Measurements from ENCODE around the gene XDH. TPM values are rescaled to one million over a fixed set of nuclear protein-coding genes. Genes with fewer than 3 reads are reported as not detected.

XDH gene
- total and polyA plus RNA-seq, 8 donors = 0.06 to 40.8 (median 2.4) TPM

DNA sequence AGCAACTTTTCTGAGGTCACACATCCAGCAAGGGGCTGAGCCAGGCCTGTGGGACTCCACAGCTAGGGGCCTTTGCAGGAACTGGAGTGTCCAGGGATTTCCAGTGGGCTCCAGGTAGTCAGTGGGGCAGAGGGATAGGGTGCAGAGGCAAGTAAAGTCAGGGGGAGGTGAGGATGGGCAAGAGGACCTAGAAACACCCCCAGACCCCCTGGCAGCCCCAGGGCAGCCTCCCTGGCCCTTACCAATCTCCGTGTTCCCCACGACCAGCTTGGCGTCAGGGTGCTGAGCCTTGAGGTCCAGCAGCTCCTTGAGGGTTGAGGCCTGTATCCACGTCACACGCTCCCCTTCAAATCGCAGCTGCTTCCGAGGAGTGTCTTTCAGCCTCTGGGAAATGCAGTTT is 28.4 kb downstream of the XDH start:
- H3K4me3 ChIP-seq = no peak overlapping the region
- no peak for DNase-seq
- no peaks in the 10 kb centered on the region for H3K36me3 ChIP-seq
- H3K27me3 ChIP-seq = no peaks in the 10 kb centered on the region
- TF ChIP-seq CTCF (IDR thresholded peaks at IDR 0.05) (no peak), POLR2A (IDR thresholded peaks at IDR 0.05) (no peak)
- H3K9me3 ChIP-seq = no peaks in the 10 kb centered on the region
- intact Hi-C loops (cut with DNase I; ENCODE audit: low total_unique reads) = no loop called here
- WGBS, 5 donors = 88 to 97% (median 94%) methylated on average over 7 of the region's 7 CpGs
- H3K27ac ChIP-seq = no peak overlapping the region
- no peaks in the 10 kb centered on the region for H3K4me1 ChIP-seq

DNA sequence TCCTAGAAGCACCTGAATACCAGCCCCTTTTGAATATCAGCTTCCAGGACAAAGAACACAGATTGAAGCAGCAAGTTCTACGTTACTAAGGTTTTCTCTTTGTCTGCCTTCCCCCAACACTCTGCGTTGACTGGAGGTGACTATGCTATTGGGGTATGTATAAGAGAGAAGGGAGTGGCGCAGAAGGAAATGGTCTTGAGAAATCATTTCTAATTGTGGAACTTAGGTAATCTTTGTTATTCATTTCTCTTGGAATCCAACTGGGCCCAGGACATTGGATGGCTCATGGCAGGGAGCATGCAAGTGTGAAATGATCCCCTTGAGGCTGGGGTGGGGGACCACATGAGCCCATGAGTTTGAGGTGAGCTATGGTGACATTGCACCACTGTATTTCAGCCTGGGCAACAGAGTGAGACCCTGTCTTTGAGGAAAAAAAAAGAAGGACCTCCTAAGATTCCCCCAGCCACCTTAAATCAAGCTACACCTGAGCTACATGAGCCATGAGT is 29.7 kb downstream of the XDH start:
- H3K27ac ChIP-seq = no peak overlapping the region
- H3K27me3 ChIP-seq = no peaks in the 10 kb centered on the region
- intact Hi-C loops (cut with DNase I; ENCODE audit: low total_unique reads) = no loop called here
- H3K36me3 ChIP-seq = no peaks in the 10 kb centered on the region
- no peak overlapping the region for H3K4me3 ChIP-seq
- peak in 1 of 2 donors; percentile 75 for DNase-seq
- WGBS, 5 donors = 70 to 80% (median 78%) methylated on average over 3 of the region's 3 CpGs
- no peaks in the 10 kb centered on the region for H3K9me3 ChIP-seq
- TF ChIP-seq POLR2AphosphoS5 (IDR thresholded peaks at IDR 0.05) (no peak), POLR2A (IDR thresholded peaks at IDR 0.05) (no peak), EP300 (IDR thresholded peaks at IDR 0.05) (no peak), CTCF (IDR thresholded peaks at IDR 0.05) (no peak)
- no peaks in the 10 kb centered on the region for H3K4me1 ChIP-seq

DNA sequence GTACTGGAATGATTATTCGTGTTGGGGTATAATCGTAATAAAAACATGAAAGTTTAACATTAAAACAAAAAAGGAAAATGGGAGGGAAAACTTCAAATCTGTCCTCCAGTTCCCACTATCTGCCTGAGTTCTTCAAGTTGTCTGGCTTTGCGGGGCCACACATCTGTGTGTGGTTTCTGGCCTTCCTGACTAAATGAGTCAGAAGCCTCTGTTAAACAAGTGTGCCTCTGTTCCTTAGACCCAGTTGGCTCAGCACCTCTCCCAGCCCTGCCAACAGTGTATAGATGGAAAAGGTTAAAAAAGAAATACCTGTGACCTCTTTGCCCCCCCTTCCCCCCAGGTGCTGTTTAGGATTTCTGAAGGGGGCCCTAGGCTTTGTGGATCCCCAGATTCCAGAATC is 30.2 kb downstream of the XDH start:
- TF ChIP-seq EP300 (IDR thresholded peaks at IDR 0.05) = no peak
- TF ChIP-seq POLR2A (IDR thresholded peaks at IDR 0.05) = no peak
- no peak for TF ChIP-seq CTCF (IDR thresholded peaks at IDR 0.05)
- TF ChIP-seq POLR2AphosphoS5 (IDR thresholded peaks at IDR 0.05) = no peak
- no peaks in the 10 kb centered on the region for H3K9me3 ChIP-seq
- no peak overlapping the region for H3K4me3 ChIP-seq
- intact Hi-C loops (cut with DNase I; ENCODE audit: low total_unique reads) = no loop called here
- no peaks in the 10 kb centered on the region for H3K36me3 ChIP-seq
- WGBS, 5 donors = 67 to 78% (median 74%) methylated on average over 3 of the region's 3 CpGs
- H3K27me3 ChIP-seq = no peaks in the 10 kb centered on the region
- no peaks in the 10 kb centered on the region for H3K4me1 ChIP-seq
- DNase-seq = peak in 1 of 2 donors; percentile 58
- no peak overlapping the region for H3K27ac ChIP-seq

GRCh38 chr2:31383471-31384153 is 30.9 kb downstream of the XDH start:
- no peaks in the 10 kb centered on the region for H3K27me3 ChIP-seq
- no peaks in the 10 kb centered on the region for H3K36me3 ChIP-seq
- no peak for DNase-seq
- intact Hi-C loops (cut with DNase I; ENCODE audit: low total_unique reads) = no loop called here
- H3K27ac ChIP-seq = no peak overlapping the region
- H3K4me3 ChIP-seq = no peak overlapping the region
- WGBS, 5 donors = 90 to 96% (median 92%) methylated on average over 6 of the region's 6 CpGs
- no peak for TF ChIP-seq POLR2A (IDR thresholded peaks at IDR 0.05)
- no peak for TF ChIP-seq CTCF (IDR thresholded peaks at IDR 0.05)
- no peak for TF ChIP-seq EP300 (IDR thresholded peaks at IDR 0.05)
- no peak for TF ChIP-seq POLR2AphosphoS5 (IDR thresholded peaks at IDR 0.05)
- H3K9me3 ChIP-seq = no peaks in the 10 kb centered on the region
- H3K4me1 ChIP-seq = no peaks in the 10 kb centered on the region
